ENCODE measurements around the gene C10orf95.

Gene C10orf95

DNA sequence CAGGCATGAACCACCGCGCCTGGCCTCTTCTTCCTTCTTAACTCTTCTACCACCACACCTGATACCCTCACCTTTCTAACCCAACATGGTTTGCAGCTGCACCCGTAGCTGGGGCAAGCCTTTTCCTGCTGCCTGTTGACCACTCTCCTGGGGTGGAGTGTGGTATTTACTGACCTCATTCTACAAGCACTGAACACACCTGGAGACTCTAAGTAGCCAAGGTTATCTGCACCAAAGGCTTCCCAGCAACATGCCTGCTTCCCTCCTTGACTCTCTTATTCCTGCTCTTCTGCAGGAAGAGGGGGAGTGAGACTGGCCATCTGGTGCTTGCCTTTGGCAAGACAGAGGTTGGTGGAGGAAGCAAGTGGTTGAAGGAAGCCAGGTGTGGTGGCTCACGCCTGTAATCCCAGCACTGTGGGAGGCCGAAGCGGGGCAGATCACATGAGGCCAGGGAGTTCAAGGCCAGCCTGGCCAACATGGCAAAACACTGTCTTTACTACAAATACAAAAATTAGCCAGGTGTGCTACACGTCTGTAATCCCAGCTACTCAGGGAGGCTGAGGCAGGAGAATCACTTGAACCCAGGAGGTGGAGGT, 41.1 kb upstream of the C10orf95 start:
- no peak overlapping the region for H3K4me2 ChIP-seq (ENCODE audit: low read depth, low read length, poor library complexity, severe bottlenecking)
- H3K27me3 ChIP-seq (ENCODE audit: insufficient read depth, low read length, poor library complexity, severe bottlenecking), result no peaks in the 10 kb centered on the region
- H2AFZ ChIP-seq (ENCODE audit: low read length), result no peak overlapping the region
- H3K9ac ChIP-seq (ENCODE audit: low read depth, low read length, poor library complexity, severe bottlenecking), result no peak overlapping the region
- H3F3A ChIP-seq (ENCODE audit: low read depth), result no peaks in the 10 kb centered on the region
- peaks cover 38% of the 10 kb centered on the region; the same call in 1 of the 2 replicates for H3K36me3 ChIP-seq (ENCODE audit: insufficient read depth, low read length)
- H3K4me3 ChIP-seq (ENCODE audit: low read length, poor library complexity, severe bottlenecking), result no peak overlapping the region
- no peaks in the 10 kb centered on the region for H3K9me3 ChIP-seq (ENCODE audit: insufficient read depth, low read depth, low read length)
- peaks cover 5% of the 10 kb centered on the region for H3K4me1 ChIP-seq (ENCODE audit: insufficient read depth, low read length, poor library complexity, severe bottlenecking)
- H3K79me2 ChIP-seq (ENCODE audit: insufficient read depth, low read length), result peaks cover 61% of the 10 kb centered on the region
- H3K9me2 ChIP-seq (replicated peaks; ENCODE audit: low read depth, low read length), result no peaks in the 10 kb centered on the region
- no peak for TF ChIP-seq EZH2phosphoT487 (IDR thresholded peaks at IDR 0.05; ENCODE audit: borderline replicate concordance)
- TF ChIP-seq, protein P1, sequence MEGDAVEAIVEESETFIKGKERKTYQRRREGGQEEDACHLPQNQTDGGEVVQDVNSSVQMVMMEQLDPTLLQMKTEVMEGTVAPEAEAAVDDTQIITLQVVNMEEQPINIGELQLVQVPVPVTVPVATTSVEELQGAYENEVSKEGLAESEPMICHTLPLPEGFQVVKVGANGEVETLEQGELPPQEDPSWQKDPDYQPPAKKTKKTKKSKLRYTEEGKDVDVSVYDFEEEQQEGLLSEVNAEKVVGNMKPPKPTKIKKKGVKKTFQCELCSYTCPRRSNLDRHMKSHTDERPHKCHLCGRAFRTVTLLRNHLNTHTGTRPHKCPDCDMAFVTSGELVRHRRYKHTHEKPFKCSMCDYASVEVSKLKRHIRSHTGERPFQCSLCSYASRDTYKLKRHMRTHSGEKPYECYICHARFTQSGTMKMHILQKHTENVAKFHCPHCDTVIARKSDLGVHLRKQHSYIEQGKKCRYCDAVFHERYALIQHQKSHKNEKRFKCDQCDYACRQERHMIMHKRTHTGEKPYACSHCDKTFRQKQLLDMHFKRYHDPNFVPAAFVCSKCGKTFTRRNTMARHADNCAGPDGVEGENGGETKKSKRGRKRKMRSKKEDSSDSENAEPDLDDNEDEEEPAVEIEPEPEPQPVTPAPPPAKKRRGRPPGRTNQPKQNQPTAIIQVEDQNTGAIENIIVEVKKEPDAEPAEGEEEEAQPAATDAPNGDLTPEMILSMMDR (conservative IDR thresholded peaks at IDR 0.05; ENCODE audit: low read length), result no peak
- H4K20me1 ChIP-seq (ENCODE audit: insufficient read depth, low read length, poor library complexity, severe bottlenecking), result peaks cover 45% of the 10 kb centered on the region

DNA sequence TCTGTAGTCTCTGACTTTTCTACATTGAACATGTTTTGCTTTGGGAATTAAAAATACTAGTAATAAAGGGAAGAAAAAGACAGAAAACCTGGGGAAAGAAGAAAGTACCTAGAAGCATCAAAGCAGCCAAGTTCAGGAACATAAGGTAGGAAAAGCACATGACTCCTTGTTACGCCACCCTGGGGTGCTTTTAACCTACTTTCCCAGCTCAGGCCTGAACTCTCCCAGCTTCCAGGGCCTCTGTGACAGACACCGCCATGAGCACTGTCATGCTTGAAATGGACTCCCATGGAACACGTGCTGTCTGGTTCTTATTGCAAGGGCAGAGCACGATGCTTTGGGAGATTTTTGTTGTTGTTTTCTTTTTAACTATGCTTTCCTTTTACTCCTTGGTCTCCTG, 39.8 kb upstream of the C10orf95 start:
- Histone ChIP-seq H3K4me1 (ENCODE audit: insufficient read depth, low read length, poor library complexity, severe bottlenecking) (peaks cover 5% of the 10 kb centered on the region), H3F3A (ENCODE audit: low read depth) (no peaks in the 10 kb centered on the region), H3K9me3 (ENCODE audit: insufficient read depth, low read depth, low read length) (no peaks in the 10 kb centered on the region), H2AFZ (ENCODE audit: low read length) (no peak overlapping the region), H3K9ac (ENCODE audit: low read depth, low read length, poor library complexity, severe bottlenecking) (no peak overlapping the region), H3K9me2 (replicated peaks; ENCODE audit: low read depth, low read length) (no peaks in the 10 kb centered on the region), H3K36me3 (ENCODE audit: insufficient read depth, low read length) (peaks cover 51% of the 10 kb centered on the region; the same call in 1 of the 2 replicates), H3K27me3 (ENCODE audit: insufficient read depth, low read length, poor library complexity, severe bottlenecking) (no peaks in the 10 kb centered on the region), H3K79me2 (ENCODE audit: insufficient read depth, low read length) (peaks cover 48% of the 10 kb centered on the region), H3K4me3 (ENCODE audit: low read length, poor library complexity, severe bottlenecking) (no peak overlapping the region), H4K20me1 (ENCODE audit: insufficient read depth, low read length, poor library complexity, severe bottlenecking) (peaks cover 33% of the 10 kb centered on the region), H3K4me2 (ENCODE audit: low read depth, low read length, poor library complexity, severe bottlenecking) (no peak overlapping the region)
- no peak for TF ChIP-seq EZH2phosphoT487 (IDR thresholded peaks at IDR 0.05; ENCODE audit: borderline replicate concordance)
- TF ChIP-seq, protein P1 (conservative IDR thresholded peaks at IDR 0.05; ENCODE audit: low read length), result no peak

DNA sequence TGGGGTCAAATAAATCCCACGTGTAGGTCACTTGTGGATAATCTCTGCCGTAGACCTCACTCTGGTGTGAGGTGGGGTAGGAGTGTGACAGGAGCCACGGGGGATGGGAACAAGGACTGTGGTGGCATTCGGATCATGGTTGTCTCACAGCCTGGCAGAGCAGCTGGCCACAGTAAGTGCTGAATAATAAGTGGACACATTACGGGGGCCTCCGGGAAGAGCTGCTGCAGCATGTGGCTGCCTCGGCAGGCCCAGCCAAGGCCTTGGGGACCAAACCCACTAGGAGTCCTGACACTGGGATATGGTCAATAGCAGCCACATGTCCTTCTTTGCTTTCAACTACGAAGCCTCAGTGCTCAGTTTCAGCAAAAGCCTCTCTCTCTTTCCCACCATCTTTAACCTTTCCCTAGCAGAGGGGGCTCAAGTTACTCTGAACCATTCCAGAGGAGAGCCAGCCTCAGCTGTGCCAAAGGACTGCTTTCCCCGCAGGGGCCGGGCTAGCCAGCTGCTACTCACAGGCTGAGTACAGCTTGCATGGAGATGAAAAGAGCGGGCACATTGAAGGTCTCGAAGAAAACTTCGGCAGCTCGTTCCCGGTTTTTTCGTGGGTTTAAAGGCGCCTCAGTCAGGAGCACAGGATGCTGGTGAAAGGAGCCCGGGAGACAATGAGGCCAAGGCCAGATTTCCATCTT, 33.9 kb upstream of the C10orf95 start:
- H4K20me1 ChIP-seq (ENCODE audit: insufficient read depth, low read length, poor library complexity, severe bottlenecking), result peaks cover under 1% of the 10 kb centered on the region
- H3F3A ChIP-seq (ENCODE audit: low read depth), result no peaks in the 10 kb centered on the region
- H3K79me2 ChIP-seq (ENCODE audit: insufficient read depth, low read length), result no peaks in the 10 kb centered on the region
- TF ChIP-seq, protein P1 (conservative IDR thresholded peaks at IDR 0.05; ENCODE audit: low read length), result no peak
- no peak for TF ChIP-seq EZH2phosphoT487 (IDR thresholded peaks at IDR 0.05; ENCODE audit: borderline replicate concordance)
- no peaks in the 10 kb centered on the region for H3K4me1 ChIP-seq (ENCODE audit: insufficient read depth, low read length, poor library complexity, severe bottlenecking)
- no peaks in the 10 kb centered on the region for H3K9me3 ChIP-seq (ENCODE audit: insufficient read depth, low read depth, low read length)
- no peaks in the 10 kb centered on the region for H3K9me2 ChIP-seq (replicated peaks; ENCODE audit: low read depth, low read length)
- peaks cover 95% of the 10 kb centered on the region for H3K36me3 ChIP-seq (ENCODE audit: insufficient read depth, low read length)
- H3K4me3 ChIP-seq (ENCODE audit: low read length, poor library complexity, severe bottlenecking), result no peak overlapping the region
- no peak overlapping the region for H3K4me2 ChIP-seq (ENCODE audit: low read depth, low read length, poor library complexity, severe bottlenecking)
- H3K27me3 ChIP-seq (ENCODE audit: insufficient read depth, low read length, poor library complexity, severe bottlenecking), result no peaks in the 10 kb centered on the region
- no peak overlapping the region for H3K9ac ChIP-seq (ENCODE audit: low read depth, low read length, poor library complexity, severe bottlenecking)
- no peak overlapping the region for H2AFZ ChIP-seq (ENCODE audit: low read length)
